DOHH2 (cell line): ENCODE measurements around the gene TICRR.

Experiments
- EZH2phosphoT487 ChIP-seq: fragments of 200-600 bp; sonication (generic); IDR thresholded peaks from 2 replicates; pipeline ENCODE4 v1.6.1; 2017; ENCODE audit warnings: borderline replicate concordance, mild to moderate bottlenecking, antibody characterized with exemption, low read length, moderate library complexity, mixed read lengths
- TF ChIP-seq, protein P1 (sequence below): fragments of 200-600 bp; sonication (generic); IDR thresholded peaks from one replicate; pipeline ENCODE4 v1.5.1; 2014; ENCODE audit warnings: antibody characterized with exemption, mild to moderate bottlenecking, low read depth, low read length; ENCODE audit not compliant: poor library complexity, severe bottlenecking

DNA sequence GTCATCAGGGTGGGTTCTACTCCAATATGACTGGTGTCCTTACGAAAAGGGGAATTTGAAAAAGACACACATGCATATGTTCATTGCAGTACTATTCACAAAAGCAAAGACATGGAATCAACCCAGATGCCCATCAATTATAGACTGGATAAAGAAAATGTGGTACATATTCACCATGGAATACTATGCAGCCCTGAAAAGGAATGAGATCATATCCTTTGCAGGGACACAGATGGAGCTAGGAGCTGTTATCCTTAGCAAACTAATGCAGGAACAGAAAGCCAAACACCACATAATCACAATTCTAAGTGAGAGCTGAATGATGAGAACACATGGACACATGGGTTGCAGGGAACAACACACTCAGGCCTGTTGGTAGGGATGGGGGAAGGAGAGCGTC lies 24.8 kb upstream of the TICRR start:
- TF ChIP-seq, protein P1, sequence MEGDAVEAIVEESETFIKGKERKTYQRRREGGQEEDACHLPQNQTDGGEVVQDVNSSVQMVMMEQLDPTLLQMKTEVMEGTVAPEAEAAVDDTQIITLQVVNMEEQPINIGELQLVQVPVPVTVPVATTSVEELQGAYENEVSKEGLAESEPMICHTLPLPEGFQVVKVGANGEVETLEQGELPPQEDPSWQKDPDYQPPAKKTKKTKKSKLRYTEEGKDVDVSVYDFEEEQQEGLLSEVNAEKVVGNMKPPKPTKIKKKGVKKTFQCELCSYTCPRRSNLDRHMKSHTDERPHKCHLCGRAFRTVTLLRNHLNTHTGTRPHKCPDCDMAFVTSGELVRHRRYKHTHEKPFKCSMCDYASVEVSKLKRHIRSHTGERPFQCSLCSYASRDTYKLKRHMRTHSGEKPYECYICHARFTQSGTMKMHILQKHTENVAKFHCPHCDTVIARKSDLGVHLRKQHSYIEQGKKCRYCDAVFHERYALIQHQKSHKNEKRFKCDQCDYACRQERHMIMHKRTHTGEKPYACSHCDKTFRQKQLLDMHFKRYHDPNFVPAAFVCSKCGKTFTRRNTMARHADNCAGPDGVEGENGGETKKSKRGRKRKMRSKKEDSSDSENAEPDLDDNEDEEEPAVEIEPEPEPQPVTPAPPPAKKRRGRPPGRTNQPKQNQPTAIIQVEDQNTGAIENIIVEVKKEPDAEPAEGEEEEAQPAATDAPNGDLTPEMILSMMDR = no peak
- no peak for TF ChIP-seq EZH2phosphoT487
